ENCODE measurements around the gene CDK17. TPM values are rescaled to one million over a fixed set of nuclear protein-coding genes. Genes with fewer than 3 reads are reported as not detected.
"Not testable (repeated sequence)": the region's sequence is repeated elsewhere in the genome, so short reads cannot be mapped to it uniquely, and the experiment has no call there.

CDK17 gene
- polyA plus RNA-seq, 3 donors = 34.9 to 41.6 (median 37.4) TPM

DNA sequence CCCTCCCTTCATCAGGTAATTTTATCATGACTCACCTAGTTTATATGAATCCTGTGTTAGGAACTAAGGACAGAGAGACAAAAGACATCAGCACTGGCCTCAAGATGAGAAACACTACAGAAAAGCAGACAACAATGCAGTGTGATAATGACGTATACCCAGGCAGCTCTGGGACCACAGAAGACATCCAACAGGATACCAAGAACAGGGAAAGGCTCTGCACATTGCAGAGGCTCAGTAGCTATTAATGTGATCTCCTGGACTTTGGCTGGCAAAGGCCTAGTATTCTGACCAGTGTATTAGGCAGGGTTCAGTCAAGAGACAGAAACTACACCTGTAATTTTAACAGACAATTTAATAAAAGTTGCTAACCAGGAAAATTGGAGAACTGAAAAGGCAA lies 39.7 kb downstream of the CDK17 start:
- no peak for DNase-seq (ENCODE audit: low read depth in 3 of 3, low spot score in 2 of 3)

GRCh38 chr12:96359328-96359727 lies 40.9 kb downstream of the CDK17 start:
- no peak for DNase-seq (ENCODE audit: low read depth in 3 of 3, low spot score in 2 of 3)

- no peak for DNase-seq (ENCODE audit: low read depth in 3 of 3, low spot score in 2 of 3)
These were observed 43.4 kb downstream of the CDK17 start for GRCh38 chr12:96356831-96357230.

DNA sequence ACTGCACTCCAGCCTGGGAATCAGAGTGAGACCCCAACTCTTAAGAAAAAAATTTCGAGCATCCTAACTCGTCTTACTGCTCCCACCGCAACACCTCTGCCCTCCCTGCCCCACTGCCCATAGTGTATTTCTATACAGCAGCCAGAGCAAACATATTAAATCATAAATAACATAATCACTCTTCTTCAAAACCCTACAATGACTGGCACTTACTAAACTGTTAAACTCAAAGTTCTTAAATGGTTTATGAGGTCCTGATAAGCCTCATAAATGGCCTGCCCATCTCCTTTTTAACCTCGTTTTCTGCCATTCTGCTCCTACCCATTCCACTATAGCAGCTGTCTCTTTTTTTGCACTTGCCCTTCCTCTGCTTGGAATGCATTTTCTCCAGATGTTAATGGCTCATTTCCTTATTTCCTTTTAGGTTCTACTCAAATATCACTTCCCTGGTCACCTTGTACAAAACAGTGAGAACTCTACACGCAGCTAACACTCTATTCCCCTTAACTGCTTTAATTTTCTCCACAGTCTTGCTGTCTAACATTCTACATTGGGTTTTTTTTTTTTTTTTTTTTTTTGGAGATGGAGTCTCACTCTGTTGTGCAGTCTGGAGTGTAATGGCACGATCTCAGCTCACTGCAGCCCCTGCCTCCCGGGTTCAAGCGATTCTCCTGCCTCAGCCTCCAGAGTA lies 45.2 kb downstream of the CDK17 start:
- DNase-seq (ENCODE audit: low read depth in 3 of 3, low spot score in 2 of 3) = no peak

DNA sequence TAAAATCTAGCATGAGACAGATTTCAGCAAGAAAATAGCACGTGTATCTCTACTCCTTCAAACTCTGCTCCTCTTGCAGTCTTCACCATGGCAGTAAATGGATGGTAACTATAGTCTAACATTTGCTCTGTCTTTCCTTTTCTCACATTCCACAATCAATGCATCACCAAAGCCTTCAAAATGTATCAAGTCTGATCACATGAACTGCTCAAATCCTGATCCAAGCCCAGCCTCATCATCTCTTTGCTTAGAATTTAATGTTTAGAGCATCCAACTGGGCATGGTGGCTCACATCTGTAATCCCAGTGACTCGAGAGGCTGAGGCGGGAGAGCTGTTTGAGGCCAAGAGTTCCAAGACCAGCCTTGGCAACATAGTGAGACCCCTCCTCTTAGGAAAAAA lies 45.9 kb downstream of the CDK17 start:
- no peak for DNase-seq (ENCODE audit: low read depth in 3 of 3, low spot score in 2 of 3)

- DNase-seq (ENCODE audit: low read depth in 3 of 3, low spot score in 2 of 3) = no peak
These were observed 47.9 kb downstream of the CDK17 start for GRCh38 chr12:96352161-96352835.

DNA sequence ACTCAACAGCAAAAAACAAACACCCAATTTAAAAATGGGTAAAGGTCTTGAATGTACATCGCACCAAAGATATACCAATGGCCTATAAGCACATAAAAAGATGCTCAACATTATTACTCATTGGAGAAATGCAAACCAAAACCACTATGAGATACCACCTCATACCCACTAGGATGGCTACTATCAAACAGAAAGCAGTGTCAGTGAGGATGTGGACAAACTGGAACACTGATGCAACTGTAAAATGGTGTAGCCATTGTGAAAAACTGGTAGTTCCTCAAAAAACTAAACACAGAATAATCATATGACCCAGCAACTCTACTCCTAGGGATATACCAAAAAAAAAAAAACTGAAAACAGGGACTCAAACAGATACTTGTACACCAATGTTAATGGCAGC lies 49.3 kb downstream of the CDK17 start:
- no peak for DNase-seq (ENCODE audit: low read depth in 3 of 3, low spot score in 2 of 3)

GRCh38 chr12:96347130-96347699 lies 53.0 kb downstream of the CDK17 start:
- no peak for DNase-seq (ENCODE audit: low read depth in 3 of 3, low spot score in 2 of 3)

DNA sequence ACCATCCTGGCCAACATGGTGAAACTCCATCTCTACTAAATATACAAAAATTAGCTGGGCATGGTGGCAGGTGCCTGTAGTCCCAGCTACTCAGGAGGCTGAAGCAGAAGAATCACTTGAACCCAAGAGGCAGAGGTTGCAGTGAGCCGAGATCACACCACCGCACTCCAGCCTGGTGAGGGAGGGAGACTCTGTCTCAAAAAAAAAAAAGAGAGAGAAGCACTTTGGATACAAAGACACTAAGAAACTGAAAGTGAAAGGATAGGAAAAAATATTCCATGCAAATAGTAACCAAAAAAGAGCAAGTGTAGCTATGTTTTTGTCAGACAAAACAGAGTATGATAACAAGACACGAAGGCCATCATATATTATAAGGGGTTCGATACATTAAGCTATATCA lies 53.5 kb downstream of the CDK17 start:
- not testable (repeated sequence) for DNase-seq (ENCODE audit: low read depth in 3 of 3, low spot score in 2 of 3)

DNA sequence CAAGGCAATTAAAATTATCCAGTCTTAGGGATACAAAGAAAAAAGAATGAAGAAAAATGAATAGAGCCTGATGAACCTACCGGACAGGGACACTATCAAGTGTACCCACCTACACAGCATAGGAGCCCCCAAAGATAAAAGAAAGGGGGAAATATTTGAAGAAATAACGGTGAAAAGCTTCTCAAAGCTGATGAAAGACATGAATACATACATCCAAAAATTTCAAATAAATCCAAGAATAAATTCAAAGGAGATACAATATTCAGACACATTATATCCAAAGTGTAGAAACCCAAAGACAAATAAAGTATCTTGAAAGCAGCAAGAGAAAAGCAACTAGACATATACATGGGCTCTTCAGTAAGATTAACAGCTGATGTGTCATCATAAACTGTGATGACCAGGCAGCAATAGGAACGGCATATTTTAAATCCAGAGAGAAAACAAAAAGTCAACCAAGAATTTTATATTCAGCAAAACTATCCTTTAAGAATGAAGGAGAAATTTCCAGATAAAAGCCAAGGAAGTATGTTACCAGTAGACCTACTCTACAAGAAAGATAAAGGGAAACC lies 56.0 kb downstream of the CDK17 start:
- DNase-seq (ENCODE audit: low read depth in 3 of 3, low spot score in 2 of 3) = no peak

DNA sequence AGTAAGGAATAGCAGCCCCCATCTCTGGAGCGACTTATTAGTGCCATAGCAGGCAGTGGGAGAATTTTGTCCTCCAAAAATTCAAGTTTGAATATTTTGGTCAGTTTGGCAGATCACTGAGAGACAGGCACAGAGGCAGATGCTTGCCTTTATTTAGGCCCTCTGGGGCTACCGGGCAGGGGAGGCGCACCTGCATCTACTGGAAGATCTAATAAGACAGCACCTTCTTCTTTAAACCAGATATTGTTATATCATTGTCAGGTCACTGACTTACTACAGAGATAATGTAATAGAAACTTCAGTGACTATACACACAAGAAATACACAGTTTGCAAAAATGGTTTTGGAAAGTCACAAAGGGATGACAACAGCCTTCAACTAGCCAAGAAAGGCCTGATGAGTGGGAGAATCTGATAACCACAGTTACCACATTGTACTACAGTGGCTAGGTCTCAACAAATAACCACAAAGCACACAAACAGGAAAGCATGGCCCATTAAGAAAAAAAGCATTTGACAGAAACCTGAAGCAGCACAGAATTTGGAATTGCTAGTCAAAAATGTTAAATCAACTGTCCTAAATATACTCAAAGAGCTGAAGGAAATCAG lies 56.8 kb downstream of the CDK17 start:
- no peak for DNase-seq (ENCODE audit: low read depth in 3 of 3, low spot score in 2 of 3)

GRCh38 chr12:96339666-96340065 lies 60.6 kb downstream of the CDK17 start:
- DNase-seq (ENCODE audit: low read depth in 3 of 3, low spot score in 2 of 3) = not testable (repeated sequence)

DNA sequence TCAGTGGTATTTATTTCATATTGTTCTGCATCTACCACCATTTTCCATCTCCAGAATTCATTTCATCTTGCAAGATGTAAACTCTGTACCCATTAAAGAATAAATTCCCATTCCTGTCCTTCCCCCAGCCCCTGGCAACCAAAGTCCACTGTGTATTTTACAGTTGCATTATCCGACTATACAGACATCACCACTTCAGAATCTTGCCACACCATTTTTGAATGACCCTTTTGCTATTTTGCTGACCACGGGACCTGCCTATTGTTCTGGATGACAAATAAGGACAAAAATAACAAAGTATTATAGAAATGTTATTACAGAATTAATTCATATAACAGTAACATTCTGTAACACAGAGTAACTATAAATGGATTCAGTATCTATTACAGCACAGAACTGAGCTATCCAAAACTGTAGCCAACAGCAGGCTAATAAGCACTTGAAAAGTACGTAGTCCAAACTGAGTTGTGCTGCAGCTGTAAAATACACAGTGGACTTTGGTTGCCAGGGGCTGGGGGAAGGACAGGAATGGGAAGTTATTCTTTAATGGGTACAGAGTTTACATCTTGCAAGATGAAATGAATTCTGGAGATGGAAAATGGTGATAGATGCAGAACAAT lies 61.3 kb downstream of the CDK17 start:
- no peak for DNase-seq (ENCODE audit: low read depth in 3 of 3, low spot score in 2 of 3)

DNA sequence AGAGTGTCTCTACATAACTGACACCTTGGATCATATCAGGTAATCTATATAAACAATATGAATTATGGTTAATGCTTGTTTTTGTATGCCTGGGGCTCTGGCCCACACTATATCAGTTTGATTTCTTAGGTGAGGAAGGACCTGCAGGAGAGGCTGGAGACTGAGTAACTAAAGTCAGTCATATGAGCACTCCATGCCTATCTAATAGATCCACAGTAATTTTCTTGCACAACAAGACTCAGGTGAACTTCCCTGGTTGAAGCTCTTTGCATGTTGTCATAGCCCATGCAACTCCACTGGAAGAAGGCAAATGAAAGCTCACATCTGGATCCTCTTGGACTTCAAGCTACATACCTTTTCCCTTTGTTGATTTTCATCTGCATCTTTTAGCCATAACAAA lies 62.3 kb downstream of the CDK17 start:
- no peak for DNase-seq (ENCODE audit: low read depth in 3 of 3, low spot score in 2 of 3)

- no peak for DNase-seq (ENCODE audit: low read depth in 3 of 3, low spot score in 2 of 3)
These were observed 63.8 kb downstream of the CDK17 start for GRCh38 chr12:96336489-96336888.

- DNase-seq (ENCODE audit: low read depth in 3 of 3, low spot score in 2 of 3) = no peak
These were observed 65.0 kb downstream of the CDK17 start for GRCh38 chr12:96335270-96335669.

- no peak for DNase-seq (ENCODE audit: low read depth in 3 of 3, low spot score in 2 of 3)
These were observed 65.7 kb downstream of the CDK17 start for GRCh38 chr12:96334502-96334901.

DNA sequence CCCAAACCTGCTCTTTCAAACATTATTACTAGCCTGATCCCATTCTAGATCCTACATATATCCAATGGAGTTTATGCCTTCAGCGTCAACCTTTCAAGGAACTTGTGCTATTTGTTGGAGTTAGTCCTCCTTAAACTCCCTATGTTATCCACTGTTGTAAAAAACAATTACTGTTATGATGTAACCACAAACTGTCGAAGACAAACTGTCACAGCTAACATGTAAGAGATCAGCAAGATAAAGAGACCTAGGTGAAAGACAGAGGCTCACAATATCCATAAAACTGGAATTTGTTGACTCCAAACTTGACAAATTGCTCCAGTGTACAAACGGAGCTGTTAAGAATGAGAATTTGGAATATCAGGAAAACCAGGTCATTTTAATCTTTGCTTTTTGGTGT lies 70.7 kb downstream of the CDK17 start:
- DNase-seq (ENCODE audit: low read depth in 3 of 3, low spot score in 2 of 3) = no peak

- no peak for DNase-seq (ENCODE audit: low read depth in 3 of 3, low spot score in 2 of 3)
These were observed 71.2 kb downstream of the CDK17 start for GRCh38 chr12:96329018-96329417.

DNA sequence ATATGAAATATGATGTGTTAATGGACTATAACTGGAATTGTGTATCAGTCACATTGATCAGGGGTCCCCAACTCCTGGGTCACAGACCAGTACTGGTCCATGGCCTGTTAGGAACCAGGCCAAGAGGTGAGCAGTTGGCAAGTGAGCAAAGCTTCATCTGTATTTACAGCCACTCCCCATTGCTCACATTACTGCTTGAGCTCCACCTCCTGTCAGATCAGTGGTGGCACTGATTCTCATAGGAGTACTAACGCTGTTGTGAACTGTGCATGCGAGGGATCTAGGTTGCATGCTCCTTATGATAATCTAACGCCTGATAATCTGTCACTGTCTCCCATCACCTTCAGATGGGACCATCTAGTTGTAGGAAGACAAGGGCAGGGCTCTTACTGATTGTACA lies 72.3 kb downstream of the CDK17 start:
- DNase-seq (ENCODE audit: low read depth in 3 of 3, low spot score in 2 of 3) = no peak

- DNase-seq (ENCODE audit: low read depth in 3 of 3, low spot score in 2 of 3) = no peak
These were observed 72.9 kb downstream of the CDK17 start for GRCh38 chr12:96327346-96327745.

All from right renal cortex interstitium (tissue), 3 donors.